Neural progenitor cell (in vitro differentiated cells): ENCODE results near the gene ANO2.

Experiments used
- EZH2 ChIP-seq: fragments of 200-600 bp; sonication (generic); IDR thresholded peaks from 2 replicates; pipeline ENCODE4 v1.6.1; 2017; ENCODE audit warnings: antibody characterized with exemption, mild to moderate bottlenecking, moderate library complexity
- TF ChIP-seq, protein P1 (sequence below): fragments of 200-600 bp; sonication (generic); IDR thresholded peaks from 2 replicates; pipeline ENCODE4 v1.5.1; 2017; ENCODE audit warnings: antibody characterized with exemption, mild to moderate bottlenecking

DNA sequence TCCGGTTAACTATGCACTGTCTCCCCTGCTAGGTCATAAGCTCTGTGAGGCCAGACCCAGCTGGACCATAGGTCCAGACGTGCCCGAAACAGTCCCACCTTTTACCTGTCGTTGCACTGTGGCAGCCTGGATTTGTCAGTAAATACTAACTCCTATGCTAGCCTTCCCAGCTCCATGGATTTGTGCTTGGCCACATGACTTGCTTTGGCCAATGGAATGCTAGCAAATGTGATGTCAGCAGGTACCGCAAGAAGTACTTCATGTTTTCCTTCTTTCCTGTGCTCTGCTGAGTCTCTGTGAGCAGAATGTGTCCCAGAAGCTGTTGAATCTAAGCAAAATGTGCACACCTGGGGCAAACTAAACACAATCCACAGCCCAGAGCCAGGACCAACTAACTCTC, 157.2 kb downstream of the ANO2 start:
- TF ChIP-seq, protein P1, sequence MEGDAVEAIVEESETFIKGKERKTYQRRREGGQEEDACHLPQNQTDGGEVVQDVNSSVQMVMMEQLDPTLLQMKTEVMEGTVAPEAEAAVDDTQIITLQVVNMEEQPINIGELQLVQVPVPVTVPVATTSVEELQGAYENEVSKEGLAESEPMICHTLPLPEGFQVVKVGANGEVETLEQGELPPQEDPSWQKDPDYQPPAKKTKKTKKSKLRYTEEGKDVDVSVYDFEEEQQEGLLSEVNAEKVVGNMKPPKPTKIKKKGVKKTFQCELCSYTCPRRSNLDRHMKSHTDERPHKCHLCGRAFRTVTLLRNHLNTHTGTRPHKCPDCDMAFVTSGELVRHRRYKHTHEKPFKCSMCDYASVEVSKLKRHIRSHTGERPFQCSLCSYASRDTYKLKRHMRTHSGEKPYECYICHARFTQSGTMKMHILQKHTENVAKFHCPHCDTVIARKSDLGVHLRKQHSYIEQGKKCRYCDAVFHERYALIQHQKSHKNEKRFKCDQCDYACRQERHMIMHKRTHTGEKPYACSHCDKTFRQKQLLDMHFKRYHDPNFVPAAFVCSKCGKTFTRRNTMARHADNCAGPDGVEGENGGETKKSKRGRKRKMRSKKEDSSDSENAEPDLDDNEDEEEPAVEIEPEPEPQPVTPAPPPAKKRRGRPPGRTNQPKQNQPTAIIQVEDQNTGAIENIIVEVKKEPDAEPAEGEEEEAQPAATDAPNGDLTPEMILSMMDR, result no peak
- TF ChIP-seq EZH2, result no peak
